GM18520 (cell line): ENCODE data around the gene CAVIN2.

ENCODE experiments used
- ATAC-seq: cut with Tn5 transposase; IDR thresholded peaks from one replicate; pipeline ENCODE4 v1.9.1; 2021; ENCODE audit not compliant: unreplicated experiment

The CAVIN2 gene

GRCh38 chr2:191846515-191847476 is at the start of gene CAVIN2:
Gene CAVIN2, minus strand, starts transcription at chr2:191847088. Its CDS starts 163 bp downstream, at chr2:191846925.
- no peak for ATAC-seq

GRCh38 chr2:191895743-191896142 is 48.9 kb upstream of the CAVIN2 start:
- ATAC-seq: no peak

DNA sequence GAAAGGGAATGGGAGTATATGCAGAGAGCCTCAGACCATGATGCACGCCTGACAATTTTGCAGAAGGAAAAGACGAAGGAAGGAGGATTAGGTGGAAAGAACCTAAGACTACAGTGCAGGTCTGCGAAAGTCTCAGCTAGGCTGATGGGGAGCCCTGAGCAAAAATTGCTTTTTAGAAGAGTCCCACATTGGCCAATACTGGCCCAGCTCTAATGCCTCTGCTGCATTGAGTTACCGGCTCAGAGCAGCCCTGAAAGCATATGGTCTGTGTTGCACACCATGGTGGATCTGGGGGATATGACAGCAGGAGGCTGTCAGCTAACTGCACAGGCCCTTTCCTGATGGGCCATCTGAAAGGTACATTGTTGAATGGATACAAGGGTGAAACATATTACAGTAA is 48.3 kb upstream of the CAVIN2 start:
- ATAC-seq: no peak

DNA sequence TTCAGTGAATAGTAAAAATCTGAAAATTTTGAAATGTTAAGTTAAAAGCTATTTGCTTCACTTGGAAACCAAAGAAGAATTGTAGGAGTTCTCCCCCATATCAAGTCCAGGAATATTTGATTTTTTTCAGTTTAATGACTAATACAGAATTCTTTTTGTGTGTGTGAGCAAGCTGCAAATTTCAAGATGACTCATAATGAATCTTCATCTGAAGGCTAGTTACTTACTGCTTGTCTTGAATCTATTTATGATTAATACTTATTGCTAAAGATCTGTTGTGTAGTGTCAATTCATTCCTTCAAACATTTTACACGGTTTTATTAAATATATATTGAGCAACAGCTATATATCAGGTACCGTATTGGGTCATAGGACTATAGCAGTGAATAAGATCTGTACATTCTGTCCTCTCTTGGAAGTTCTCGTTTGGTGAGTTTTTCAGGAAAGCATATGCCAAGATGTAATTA is 47.8 kb upstream of the CAVIN2 start:
- peak; percentile 43 for ATAC-seq

GRCh38 chr2:191892391-191892790 is 45.5 kb upstream of the CAVIN2 start:
- ATAC-seq: no peak

GRCh38 chr2:191891656-191892055 is 44.8 kb upstream of the CAVIN2 start:
- no peak for ATAC-seq

DNA sequence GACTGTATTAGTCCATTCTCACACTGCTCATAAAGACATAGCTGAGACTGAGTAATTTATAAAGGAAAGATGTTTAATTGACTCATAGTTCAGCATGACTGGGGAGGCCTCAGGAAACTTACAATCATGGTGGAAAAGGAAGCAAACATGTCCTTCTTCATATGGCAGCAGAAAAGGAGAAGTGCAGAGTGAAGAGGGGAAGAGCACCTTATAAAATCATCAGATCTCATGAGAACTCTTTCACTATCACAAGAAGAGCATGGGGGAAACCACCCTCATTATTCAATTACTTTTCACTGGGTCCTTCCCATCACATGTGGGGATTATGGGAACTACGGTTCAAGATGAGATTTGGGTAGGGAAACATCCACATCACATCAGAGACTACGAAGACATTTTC is 43.0 kb upstream of the CAVIN2 start:
- ATAC-seq: no peak

GRCh38 chr2:191888400-191889166 is 41.7 kb upstream of the CAVIN2 start:
- ATAC-seq: no peak

- ATAC-seq: no peak
These were observed 38.8 kb upstream of the CAVIN2 start for GRCh38 chr2:191885650-191886049.

DNA sequence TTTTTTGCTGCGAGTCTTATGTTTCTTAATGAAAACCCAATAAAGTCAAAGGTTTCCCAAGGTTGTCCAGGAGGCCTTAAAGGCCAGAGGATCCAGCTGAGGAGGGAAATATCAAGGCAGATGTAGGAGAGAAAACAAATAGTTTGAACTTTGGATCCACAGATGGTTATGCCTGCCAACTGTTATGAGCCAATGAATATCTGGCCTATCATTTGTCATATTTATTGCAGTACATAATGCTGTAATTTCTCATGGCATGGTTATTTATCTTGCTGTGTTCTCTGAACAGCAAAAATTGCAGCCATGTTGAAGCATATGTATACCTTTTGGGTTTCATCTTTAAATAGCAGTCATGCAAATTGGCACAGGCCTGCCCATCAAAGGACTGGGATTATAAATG is 38.2 kb upstream of the CAVIN2 start:
- ATAC-seq: no peak

DNA sequence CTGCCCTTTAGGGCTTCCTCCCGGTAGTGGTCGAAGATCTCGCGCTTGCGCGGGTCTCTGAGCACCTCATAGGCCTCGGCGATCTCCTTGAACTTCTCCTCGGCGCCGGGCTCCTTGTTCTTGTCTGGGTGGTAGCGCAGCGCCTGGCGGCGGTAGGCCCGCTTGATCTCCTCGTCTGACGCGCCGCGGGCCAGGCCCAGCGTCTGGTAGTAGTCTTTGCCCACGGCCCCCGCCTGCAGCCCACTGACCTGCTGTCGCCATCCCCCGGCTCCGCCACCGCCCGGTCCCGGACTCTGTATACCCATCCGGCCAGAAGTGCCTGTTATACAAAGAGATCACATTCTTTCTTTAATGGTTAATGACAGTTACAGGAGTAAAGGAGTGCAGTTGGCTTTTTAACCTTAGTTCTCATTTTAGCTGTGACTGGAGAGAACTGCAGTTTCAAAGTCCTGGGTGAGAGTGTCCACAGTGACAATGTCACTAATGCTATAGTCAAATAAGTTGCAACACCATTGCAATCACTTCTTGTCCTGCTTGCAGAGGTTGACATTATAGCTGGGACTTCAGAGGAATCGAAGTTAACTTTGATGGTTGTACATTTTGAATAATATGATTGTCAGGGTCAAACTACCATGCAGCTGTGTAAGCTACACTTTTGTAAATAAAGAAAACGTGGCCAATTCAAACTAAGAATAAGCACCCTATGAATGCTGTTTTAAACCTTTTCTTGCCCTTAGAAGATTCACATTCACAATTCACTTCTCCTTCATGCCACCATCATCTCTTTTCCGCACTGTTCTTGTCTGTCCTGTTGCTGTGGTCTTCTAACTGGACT is 35.3 kb upstream of the CAVIN2 start:
- ATAC-seq: no peak

- no peak for ATAC-seq
These were observed 31.8 kb upstream of the CAVIN2 start for GRCh38 chr2:191878548-191879279.

DNA sequence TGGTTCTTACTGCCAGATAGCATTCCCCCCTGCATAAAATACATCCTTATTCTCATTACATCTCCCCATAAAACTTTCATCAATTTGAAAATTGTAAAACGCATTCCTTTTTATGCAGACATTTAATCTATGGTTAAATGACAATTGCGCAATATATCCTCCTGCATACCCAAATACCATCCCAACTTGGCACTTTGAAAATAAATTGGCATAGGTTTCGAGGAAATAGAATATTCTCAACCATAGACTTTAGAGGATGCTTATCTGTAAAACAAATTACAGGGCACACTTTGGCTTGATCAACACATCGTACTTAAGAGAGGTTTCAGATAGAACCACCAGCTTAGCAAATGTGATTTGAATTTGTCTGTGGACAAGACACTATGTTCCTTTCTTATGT is 31.0 kb upstream of the CAVIN2 start:
- no peak for ATAC-seq

GRCh38 chr2:191875859-191876258 is 29.0 kb upstream of the CAVIN2 start:
- ATAC-seq: no peak

DNA sequence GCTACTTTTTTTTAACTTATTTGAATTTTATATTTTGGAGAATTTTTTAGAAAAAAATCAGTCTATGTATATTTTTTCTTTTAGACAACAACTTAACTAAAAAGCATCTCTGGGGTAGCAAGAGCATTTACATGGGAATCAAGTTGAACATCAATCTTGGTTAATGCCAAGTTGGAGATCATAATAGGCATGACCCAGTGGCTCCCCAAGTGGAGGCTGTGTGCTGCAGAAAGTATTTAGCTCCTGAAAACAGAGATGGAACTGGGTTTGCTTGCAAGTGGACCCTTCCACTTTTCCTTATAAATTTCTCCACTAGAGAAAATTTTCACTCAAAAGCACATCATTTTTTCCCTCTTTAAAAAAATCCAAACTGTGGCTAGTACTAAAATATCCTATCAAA is 23.9 kb upstream of the CAVIN2 start:
- ATAC-seq: no peak

GRCh38 chr2:191869781-191870180 is 22.9 kb upstream of the CAVIN2 start:
- no peak for ATAC-seq

DNA sequence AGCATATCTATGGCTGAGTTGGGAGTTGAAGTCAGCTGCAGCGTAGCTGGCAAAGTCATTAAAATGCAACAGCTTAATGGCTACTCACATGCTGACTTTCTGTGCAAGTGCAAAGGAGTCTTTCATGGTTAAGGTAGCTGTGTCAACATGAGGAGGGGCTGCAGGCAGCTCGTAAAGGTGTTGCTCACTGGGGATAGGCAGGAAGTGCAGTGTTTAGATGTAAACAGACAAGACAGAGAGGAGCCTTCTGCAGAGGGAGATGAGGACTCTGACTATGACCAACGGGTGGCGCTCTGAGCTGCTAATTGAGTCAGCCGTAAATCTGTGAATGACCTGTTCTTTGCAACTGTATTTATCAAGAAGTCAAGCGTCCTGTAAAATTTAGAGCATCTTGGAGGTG is 22.3 kb upstream of the CAVIN2 start:
- no peak for ATAC-seq

- no peak for ATAC-seq
These were observed 20.6 kb upstream of the CAVIN2 start for GRCh38 chr2:191867507-191867847.

- ATAC-seq: no peak
These were observed 20.0 kb upstream of the CAVIN2 start for GRCh38 chr2:191866675-191867506.

DNA sequence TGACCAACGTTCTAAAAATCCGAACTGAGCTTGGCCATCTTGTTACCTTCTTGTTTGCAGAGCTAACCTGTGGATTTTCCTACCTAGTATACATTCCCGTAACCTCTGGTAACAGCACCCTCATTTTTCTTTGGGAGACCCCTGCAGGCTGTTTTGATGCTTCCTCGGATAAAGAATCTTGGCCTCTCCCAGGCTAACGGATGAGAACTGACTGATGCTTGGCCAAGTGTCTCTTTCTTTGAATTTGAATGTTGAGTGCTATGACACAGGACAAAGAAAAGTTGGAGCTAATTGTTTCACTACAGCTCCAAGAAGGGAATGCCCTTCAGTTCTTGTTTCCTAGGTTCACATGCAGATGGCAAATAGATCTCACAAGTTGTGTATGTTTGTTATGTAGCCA is 19.3 kb upstream of the CAVIN2 start:
- no peak for ATAC-seq
